SK-N-SH (cell line): ENCODE results near the gene HSPA1L. TPM values are rescaled to one million over a fixed set of nuclear protein-coding genes. Genes with fewer than 3 reads are reported as not detected.

ENCODE experiments used
- EP300 ChIP-seq, 2 experiments: IDR thresholded peaks; 2 replicates each; pipeline versions ENCODE4 v1.4.0 to v1.6.1; 2012; ENCODE audit warnings: borderline replicate concordance in 1 of 2, low read depth in 1 of 2, low read length in 1 of 2
- FOXJ3 ChIP-seq: sonication (generic); formaldehyde crosslinking; IDR thresholded peaks from 2 replicates; pipeline ENCODE4 v1.5.1; 2020; ENCODE audit warnings: mild to moderate bottlenecking, missing genetic modification reagents
- GABPA ChIP-seq: IDR thresholded peaks from 2 replicates; pipeline ENCODE4 v1.4.0; 2012; ENCODE audit warnings: low read depth, mild to moderate bottlenecking
- GATA2 ChIP-seq: sonication (generic); formaldehyde crosslinking; IDR thresholded peaks from 2 replicates; pipeline ENCODE4 v1.5.0; 2020; ENCODE audit warnings: mild to moderate bottlenecking, missing genetic modification reagents
- JUND ChIP-seq: IDR thresholded peaks from 2 replicates; pipeline ENCODE4 v1.4.0; 2012
- POLR2AphosphoS5 ChIP-seq: IDR thresholded peaks from 2 replicates; pipeline ENCODE4 v1.6.1; 2012; ENCODE audit warnings: low read depth, low read length
- SMC3 ChIP-seq: IDR thresholded peaks from 2 replicates; pipeline ENCODE4 v1.6.1; 2012; ENCODE audit warnings: low read depth, low read length, improper control_type of control experiment
- TAF1 ChIP-seq: IDR thresholded peaks from 2 replicates; pipeline ENCODE4 v1.6.1; 2012; ENCODE audit warnings: low read depth, mild to moderate bottlenecking, low read length, moderate library complexity, borderline replicate concordance
- polyA plus RNA-seq, 3 experiments: library from polyadenylated mRNA; depleted of rRNA; stranded (reverse); fragments of >200 nt; gene quantifications; 2 replicates each; pipeline ENCODE4 v1.2.3, GENCODE V29; 2012
- TF ChIP-seq, protein P1 (sequence below): IDR thresholded peaks from 2 replicates; pipeline ENCODE4 v1.4.0; 2012; ENCODE audit warnings: low read depth, borderline replicate concordance
- TF ChIP-seq, protein P2 (sequence below): IDR thresholded peaks from 2 replicates; pipeline ENCODE4 v1.4.0; 2012; ENCODE audit warnings: low read depth
- TF ChIP-seq, protein P3 (sequence below): IDR thresholded peaks from 2 replicates; pipeline ENCODE4; 2012
- TF ChIP-seq, protein P4 (sequence below): IDR thresholded peaks from 2 replicates; pipeline ENCODE4 v1.6.1; 2012; ENCODE audit warnings: mild to moderate bottlenecking, low read depth, low read length, moderate library complexity
- TF ChIP-seq, protein P5 (sequence below): IDR thresholded peaks from 2 replicates; pipeline ENCODE4 v1.4.0; 2012; ENCODE audit warnings: low read depth, borderline replicate concordance
- TF ChIP-seq, protein P6 (sequence below): fragments of 150-350 bp; IDR thresholded peaks from 2 replicates; pipeline ENCODE4 v1.6.1; 2016; ENCODE audit warnings: mild to moderate bottlenecking, low read depth, low read length

Gene HSPA1L
- polyA plus RNA-seq, 1 of the 3 experiments (the other 2 are of a cell fraction), result 0.69 TPM

DNA sequence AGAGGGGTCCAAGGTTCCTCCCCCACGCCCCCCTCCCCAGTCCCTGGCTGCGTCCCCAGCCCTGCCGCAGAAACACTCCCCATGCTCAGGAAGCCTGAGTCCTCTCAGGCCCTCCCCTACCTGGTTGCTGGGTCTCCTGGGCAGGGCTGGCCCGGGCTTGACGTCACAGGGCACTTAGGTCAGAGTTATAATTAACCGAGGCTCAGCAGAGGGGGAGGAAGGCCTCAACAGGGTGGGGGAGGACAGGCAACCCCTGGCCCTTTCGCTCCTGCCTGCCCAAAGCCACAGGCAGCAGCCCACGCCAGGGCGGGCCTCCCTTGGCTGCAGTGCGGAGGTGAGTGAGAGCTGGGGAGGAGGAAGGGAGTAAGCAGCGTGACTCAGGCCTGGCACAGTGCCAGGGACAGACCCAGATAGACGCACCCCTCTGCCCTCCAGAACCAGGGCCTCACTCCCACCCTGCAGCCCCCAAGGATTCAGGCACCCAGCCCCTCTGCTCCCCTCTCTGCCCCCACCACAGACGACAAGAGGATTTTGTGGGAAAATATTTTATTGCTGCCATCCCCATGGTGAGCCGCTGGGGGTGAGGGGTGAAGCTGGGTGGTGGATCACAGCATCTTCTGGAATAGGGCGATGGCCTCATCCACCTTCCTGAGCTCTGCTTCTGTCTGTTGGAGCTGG is 38.0 kb downstream of the HSPA1L start, which contains the start of gene VWA7 (continued):
- TF ChIP-seq, protein P1, sequence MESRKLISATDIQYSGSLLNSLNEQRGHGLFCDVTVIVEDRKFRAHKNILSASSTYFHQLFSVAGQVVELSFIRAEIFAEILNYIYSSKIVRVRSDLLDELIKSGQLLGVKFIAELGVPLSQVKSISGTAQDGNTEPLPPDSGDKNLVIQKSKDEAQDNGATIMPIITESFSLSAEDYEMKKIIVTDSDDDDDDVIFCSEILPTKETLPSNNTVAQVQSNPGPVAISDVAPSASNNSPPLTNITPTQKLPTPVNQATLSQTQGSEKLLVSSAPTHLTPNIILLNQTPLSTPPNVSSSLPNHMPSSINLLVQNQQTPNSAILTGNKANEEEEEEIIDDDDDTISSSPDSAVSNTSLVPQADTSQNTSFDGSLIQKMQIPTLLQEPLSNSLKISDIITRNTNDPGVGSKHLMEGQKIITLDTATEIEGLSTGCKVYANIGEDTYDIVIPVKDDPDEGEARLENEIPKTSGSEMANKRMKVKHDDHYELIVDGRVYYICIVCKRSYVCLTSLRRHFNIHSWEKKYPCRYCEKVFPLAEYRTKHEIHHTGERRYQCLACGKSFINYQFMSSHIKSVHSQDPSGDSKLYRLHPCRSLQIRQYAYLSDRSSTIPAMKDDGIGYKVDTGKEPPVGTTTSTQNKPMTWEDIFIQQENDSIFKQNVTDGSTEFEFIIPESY, result peak; percentile 39; the same call in 1 of the 2 replicates
- TF ChIP-seq, protein P2, sequence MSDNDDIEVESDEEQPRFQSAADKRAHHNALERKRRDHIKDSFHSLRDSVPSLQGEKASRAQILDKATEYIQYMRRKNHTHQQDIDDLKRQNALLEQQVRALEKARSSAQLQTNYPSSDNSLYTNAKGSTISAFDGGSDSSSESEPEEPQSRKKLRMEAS, result peak; percentile 60; the same call in 1 of the 2 replicates
- TF ChIP-seq GATA2 (CRISPR knock-in tag), result no peak
- peak; percentile 63; the same call in 1 of the 2 replicates for TF ChIP-seq JUND
- TF ChIP-seq TAF1, result no peak
- TF ChIP-seq, protein P3, sequence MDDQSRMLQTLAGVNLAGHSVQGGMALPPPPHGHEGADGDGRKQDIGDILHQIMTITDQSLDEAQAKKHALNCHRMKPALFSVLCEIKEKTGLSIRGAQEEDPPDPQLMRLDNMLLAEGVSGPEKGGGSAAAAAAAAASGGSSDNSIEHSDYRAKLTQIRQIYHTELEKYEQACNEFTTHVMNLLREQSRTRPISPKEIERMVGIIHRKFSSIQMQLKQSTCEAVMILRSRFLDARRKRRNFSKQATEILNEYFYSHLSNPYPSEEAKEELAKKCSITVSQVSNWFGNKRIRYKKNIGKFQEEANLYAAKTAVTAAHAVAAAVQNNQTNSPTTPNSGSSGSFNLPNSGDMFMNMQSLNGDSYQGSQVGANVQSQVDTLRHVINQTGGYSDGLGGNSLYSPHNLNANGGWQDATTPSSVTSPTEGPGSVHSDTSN, result peak; percentile 50
- TF ChIP-seq, protein P4, sequence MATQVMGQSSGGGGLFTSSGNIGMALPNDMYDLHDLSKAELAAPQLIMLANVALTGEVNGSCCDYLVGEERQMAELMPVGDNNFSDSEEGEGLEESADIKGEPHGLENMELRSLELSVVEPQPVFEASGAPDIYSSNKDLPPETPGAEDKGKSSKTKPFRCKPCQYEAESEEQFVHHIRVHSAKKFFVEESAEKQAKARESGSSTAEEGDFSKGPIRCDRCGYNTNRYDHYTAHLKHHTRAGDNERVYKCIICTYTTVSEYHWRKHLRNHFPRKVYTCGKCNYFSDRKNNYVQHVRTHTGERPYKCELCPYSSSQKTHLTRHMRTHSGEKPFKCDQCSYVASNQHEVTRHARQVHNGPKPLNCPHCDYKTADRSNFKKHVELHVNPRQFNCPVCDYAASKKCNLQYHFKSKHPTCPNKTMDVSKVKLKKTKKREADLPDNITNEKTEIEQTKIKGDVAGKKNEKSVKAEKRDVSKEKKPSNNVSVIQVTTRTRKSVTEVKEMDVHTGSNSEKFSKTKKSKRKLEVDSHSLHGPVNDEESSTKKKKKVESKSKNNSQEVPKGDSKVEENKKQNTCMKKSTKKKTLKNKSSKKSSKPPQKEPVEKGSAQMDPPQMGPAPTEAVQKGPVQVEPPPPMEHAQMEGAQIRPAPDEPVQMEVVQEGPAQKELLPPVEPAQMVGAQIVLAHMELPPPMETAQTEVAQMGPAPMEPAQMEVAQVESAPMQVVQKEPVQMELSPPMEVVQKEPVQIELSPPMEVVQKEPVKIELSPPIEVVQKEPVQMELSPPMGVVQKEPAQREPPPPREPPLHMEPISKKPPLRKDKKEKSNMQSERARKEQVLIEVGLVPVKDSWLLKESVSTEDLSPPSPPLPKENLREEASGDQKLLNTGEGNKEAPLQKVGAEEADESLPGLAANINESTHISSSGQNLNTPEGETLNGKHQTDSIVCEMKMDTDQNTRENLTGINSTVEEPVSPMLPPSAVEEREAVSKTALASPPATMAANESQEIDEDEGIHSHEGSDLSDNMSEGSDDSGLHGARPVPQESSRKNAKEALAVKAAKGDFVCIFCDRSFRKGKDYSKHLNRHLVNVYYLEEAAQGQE, result no peak
- TF ChIP-seq, protein P5, sequence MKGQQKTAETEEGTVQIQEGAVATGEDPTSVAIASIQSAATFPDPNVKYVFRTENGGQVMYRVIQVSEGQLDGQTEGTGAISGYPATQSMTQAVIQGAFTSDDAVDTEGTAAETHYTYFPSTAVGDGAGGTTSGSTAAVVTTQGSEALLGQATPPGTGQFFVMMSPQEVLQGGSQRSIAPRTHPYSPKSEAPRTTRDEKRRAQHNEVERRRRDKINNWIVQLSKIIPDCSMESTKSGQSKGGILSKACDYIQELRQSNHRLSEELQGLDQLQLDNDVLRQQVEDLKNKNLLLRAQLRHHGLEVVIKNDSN, result no peak
- TF ChIP-seq FOXJ3 (CRISPR knock-in tag), result no peak
- TF ChIP-seq SMC3, result no peak
- peak; percentile 40; the same call in 1 of the 2 replicates for TF ChIP-seq POLR2AphosphoS5
- TF ChIP-seq, protein P6, sequence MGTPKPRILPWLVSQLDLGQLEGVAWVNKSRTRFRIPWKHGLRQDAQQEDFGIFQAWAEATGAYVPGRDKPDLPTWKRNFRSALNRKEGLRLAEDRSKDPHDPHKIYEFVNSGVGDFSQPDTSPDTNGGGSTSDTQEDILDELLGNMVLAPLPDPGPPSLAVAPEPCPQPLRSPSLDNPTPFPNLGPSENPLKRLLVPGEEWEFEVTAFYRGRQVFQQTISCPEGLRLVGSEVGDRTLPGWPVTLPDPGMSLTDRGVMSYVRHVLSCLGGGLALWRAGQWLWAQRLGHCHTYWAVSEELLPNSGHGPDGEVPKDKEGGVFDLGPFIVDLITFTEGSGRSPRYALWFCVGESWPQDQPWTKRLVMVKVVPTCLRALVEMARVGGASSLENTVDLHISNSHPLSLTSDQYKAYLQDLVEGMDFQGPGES, result no peak
- TF ChIP-seq GABPA, result no peak
- peak in 1 of 2 experiments; percentile 14; a peak in 1 of 4 replicates for TF ChIP-seq EP300 (IDR thresholded peaks at IDR 0.05; ENCODE audit: borderline replicate concordance in 1 of 2, low read depth in 1 of 2, low read length in 1 of 2)
